NOMO-1 treated with DMSO at 0.1 percent for 48 hours (cell line): ENCODE data around the gene EGLN3.

Experiments used
- DNase-seq: peaks from one replicate; lab custom pipeline; 2025; ENCODE audit not compliant: unreplicated experiment; lab: John Stamatoyannopoulos, UW

EGLN3 gene

GRCh38 chr14:33915682-33916081 is 35.2 kb downstream of the EGLN3 start:
- no peak for DNase-seq

GRCh38 chr14:33914676-33915516 is 36.0 kb downstream of the EGLN3 start:
- DNase-seq, result no peak

- no peak for DNase-seq
These were observed 39.8 kb downstream of the EGLN3 start for GRCh38 chr14:33911046-33911445.

- no peak for DNase-seq
These were observed 40.4 kb downstream of the EGLN3 start for GRCh38 chr14:33910435-33910834.

- DNase-seq, result no peak
These were observed 41.3 kb downstream of the EGLN3 start for GRCh38 chr14:33909380-33910084.

GRCh38 chr14:33908540-33909223 is 42.2 kb downstream of the EGLN3 start:
- no peak for DNase-seq

- no peak for DNase-seq
These were observed 43.9 kb downstream of the EGLN3 start for GRCh38 chr14:33906968-33907367.

- no peak for DNase-seq
These were observed 46.3 kb downstream of the EGLN3 start for GRCh38 chr14:33904609-33905008.

- no peak for DNase-seq
These were observed 47.5 kb downstream of the EGLN3 start for GRCh38 chr14:33903369-33903768.

- no peak for DNase-seq
These were observed 48.5 kb downstream of the EGLN3 start for GRCh38 chr14:33902363-33902762.

- DNase-seq, result no peak
These were observed 49.3 kb downstream of the EGLN3 start for GRCh38 chr14:33901426-33902155.

- DNase-seq, result no peak
These were observed 50.2 kb downstream of the EGLN3 start for GRCh38 chr14:33900706-33901105.

GRCh38 chr14:33899723-33900341 is 51.0 kb downstream of the EGLN3 start:
- DNase-seq, result no peak

- DNase-seq, result no peak
These were observed 52.9 kb downstream of the EGLN3 start for GRCh38 chr14:33897878-33898535.

- DNase-seq, result no peak
These were observed 53.5 kb downstream of the EGLN3 start for GRCh38 chr14:33897382-33897781.

GRCh38 chr14:33894339-33894738 is 56.5 kb downstream of the EGLN3 start:
- no peak for DNase-seq

- no peak for DNase-seq
These were observed 59.2 kb downstream of the EGLN3 start for GRCh38 chr14:33891700-33892099.

GRCh38 chr14:33884916-33885315 is 66.0 kb downstream of the EGLN3 start:
- no peak for DNase-seq

- no peak for DNase-seq
These were observed 70.5 kb downstream of the EGLN3 start for GRCh38 chr14:33880330-33880729.

- DNase-seq, result no peak
These were observed 71.1 kb downstream of the EGLN3 start for GRCh38 chr14:33879684-33880286.
